ENCODE measurements around the gene CHST8. TPM values are rescaled to one million over a fixed set of nuclear protein-coding genes. Genes with fewer than 3 reads are reported as not detected.

CHST8 gene
- total and polyA plus RNA-seq, 2 experiments from 2014 or later = 9.3 to 38.2 TPM

DNA sequence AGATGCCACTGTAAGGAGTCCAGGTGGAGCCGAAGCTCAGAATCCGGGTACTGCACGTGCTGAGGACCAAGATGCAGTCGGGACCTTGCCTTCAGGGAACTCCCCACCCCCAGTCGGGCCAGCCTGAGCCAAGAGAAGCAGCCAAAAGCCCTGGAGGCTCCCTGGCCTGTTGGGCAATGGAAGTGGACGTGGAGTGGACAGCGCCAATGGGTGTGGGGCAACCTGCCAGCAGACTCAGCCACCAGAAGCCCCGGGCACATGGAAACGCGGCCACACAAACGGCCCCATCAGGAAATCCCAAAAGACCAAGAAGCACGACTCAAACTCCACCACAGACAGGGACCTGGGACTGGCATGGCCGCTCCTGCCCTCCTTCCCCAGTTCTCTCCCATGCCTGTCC lies 144.9 kb downstream of the CHST8 start:
- TF ChIP-seq, protein P1, sequence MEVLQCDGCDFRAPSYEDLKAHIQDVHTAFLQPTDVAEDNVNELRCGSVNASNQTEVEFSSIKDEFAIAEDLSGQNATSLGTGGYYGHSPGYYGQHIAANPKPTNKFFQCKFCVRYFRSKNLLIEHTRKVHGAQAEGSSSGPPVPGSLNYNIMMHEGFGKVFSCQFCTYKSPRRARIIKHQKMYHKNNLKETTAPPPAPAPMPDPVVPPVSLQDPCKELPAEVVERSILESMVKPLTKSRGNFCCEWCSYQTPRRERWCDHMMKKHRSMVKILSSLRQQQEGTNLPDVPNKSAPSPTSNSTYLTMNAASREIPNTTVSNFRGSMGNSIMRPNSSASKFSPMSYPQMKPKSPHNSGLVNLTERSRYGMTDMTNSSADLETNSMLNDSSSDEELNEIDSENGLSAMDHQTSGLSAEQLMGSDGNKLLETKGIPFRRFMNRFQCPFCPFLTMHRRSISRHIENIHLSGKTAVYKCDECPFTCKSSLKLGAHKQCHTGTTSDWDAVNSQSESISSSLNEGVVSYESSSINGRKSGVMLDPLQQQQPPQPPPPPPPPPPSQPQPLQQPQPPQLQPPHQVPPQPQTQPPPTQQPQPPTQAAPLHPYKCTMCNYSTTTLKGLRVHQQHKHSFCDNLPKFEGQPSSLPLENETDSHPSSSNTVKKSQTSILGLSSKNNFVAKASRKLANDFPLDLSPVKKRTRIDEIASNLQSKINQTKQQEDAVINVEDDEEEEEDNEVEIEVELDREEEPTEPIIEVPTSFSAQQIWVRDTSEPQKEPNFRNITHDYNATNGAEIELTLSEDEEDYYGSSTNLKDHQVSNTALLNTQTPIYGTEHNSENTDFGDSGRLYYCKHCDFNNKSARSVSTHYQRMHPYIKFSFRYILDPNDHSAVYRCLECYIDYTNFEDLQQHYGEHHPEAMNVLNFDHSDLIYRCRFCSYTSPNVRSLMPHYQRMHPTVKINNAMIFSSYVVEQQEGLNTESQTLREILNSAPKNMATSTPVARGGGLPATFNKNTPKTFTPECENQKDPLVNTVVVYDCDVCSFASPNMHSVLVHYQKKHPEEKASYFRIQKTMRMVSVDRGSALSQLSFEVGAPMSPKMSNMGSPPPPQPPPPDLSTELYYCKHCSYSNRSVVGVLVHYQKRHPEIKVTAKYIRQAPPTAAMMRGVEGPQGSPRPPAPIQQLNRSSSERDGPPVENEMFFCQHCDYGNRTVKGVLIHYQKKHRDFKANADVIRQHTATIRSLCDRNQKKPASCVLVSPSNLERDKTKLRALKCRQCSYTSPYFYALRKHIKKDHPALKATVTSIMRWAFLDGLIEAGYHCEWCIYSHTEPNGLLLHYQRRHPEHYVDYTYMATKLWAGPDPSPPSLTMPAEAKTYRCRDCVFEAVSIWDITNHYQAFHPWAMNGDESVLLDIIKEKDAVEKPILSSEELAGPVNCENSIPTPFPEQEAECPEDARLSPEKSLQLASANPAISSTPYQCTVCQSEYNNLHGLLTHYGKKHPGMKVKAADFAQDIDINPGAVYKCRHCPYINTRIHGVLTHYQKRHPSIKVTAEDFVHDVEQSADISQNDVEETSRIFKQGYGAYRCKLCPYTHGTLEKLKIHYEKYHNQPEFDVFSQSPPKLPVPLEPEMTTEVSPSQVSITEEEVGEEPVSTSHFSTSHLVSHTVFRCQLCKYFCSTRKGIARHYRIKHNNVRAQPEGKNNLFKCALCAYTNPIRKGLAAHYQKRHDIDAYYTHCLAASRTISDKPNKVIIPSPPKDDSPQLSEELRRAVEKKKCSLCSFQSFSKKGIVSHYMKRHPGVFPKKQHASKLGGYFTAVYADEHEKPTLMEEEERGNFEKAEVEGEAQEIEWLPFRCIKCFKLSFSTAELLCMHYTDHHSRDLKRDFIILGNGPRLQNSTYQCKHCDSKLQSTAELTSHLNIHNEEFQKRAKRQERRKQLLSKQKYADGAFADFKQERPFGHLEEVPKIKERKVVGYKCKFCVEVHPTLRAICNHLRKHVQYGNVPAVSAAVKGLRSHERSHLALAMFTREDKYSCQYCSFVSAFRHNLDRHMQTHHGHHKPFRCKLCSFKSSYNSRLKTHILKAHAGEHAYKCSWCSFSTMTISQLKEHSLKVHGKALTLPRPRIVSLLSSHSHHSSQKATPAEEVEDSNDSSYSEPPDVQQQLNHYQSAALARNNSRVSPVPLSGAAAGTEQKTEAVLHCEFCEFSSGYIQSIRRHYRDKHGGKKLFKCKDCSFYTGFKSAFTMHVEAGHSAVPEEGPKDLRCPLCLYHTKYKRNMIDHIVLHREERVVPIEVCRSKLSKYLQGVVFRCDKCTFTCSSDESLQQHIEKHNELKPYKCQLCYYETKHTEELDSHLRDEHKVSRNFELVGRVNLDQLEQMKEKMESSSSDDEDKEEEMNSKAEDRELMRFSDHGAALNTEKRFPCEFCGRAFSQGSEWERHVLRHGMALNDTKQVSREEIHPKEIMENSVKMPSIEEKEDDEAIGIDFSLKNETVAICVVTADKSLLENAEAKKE (CRISPR knock-in tag; IDR thresholded peaks at IDR 0.05) = no peak
- TF ChIP-seq, protein P2, sequence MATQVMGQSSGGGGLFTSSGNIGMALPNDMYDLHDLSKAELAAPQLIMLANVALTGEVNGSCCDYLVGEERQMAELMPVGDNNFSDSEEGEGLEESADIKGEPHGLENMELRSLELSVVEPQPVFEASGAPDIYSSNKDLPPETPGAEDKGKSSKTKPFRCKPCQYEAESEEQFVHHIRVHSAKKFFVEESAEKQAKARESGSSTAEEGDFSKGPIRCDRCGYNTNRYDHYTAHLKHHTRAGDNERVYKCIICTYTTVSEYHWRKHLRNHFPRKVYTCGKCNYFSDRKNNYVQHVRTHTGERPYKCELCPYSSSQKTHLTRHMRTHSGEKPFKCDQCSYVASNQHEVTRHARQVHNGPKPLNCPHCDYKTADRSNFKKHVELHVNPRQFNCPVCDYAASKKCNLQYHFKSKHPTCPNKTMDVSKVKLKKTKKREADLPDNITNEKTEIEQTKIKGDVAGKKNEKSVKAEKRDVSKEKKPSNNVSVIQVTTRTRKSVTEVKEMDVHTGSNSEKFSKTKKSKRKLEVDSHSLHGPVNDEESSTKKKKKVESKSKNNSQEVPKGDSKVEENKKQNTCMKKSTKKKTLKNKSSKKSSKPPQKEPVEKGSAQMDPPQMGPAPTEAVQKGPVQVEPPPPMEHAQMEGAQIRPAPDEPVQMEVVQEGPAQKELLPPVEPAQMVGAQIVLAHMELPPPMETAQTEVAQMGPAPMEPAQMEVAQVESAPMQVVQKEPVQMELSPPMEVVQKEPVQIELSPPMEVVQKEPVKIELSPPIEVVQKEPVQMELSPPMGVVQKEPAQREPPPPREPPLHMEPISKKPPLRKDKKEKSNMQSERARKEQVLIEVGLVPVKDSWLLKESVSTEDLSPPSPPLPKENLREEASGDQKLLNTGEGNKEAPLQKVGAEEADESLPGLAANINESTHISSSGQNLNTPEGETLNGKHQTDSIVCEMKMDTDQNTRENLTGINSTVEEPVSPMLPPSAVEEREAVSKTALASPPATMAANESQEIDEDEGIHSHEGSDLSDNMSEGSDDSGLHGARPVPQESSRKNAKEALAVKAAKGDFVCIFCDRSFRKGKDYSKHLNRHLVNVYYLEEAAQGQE (IDR thresholded peaks at IDR 0.05; ENCODE audit: unreplicated experiment) = no peak
- no peak for TF ChIP-seq POLR2AphosphoS5 (IDR thresholded peaks at IDR 0.05; ENCODE audit: low read depth)
- TF ChIP-seq CREB1 (CRISPR knock-in tag; IDR thresholded peaks at IDR 0.05; ENCODE audit: low read depth) = no peak
- TF ChIP-seq JUNB (IDR thresholded peaks at IDR 0.05; ENCODE audit: unreplicated experiment) = no peak
- no peak for TF ChIP-seq ZNF331 (CRISPR knock-in tag; IDR thresholded peaks at IDR 0.05; ENCODE audit: low read depth)
- no peak for TF ChIP-seq NANOG (IDR thresholded peaks at IDR 0.05; ENCODE audit: borderline replicate concordance)
- TF ChIP-seq, protein P3, sequence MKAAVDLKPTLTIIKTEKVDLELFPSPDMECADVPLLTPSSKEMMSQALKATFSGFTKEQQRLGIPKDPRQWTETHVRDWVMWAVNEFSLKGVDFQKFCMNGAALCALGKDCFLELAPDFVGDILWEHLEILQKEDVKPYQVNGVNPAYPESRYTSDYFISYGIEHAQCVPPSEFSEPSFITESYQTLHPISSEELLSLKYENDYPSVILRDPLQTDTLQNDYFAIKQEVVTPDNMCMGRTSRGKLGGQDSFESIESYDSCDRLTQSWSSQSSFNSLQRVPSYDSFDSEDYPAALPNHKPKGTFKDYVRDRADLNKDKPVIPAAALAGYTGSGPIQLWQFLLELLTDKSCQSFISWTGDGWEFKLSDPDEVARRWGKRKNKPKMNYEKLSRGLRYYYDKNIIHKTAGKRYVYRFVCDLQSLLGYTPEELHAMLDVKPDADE (IDR thresholded peaks at IDR 0.05) = no peak
- TF ChIP-seq EZH2phosphoT487 (IDR thresholded peaks at IDR 0.05; ENCODE audit: unreplicated experiment) = no peak
- TF ChIP-seq, protein P4, sequence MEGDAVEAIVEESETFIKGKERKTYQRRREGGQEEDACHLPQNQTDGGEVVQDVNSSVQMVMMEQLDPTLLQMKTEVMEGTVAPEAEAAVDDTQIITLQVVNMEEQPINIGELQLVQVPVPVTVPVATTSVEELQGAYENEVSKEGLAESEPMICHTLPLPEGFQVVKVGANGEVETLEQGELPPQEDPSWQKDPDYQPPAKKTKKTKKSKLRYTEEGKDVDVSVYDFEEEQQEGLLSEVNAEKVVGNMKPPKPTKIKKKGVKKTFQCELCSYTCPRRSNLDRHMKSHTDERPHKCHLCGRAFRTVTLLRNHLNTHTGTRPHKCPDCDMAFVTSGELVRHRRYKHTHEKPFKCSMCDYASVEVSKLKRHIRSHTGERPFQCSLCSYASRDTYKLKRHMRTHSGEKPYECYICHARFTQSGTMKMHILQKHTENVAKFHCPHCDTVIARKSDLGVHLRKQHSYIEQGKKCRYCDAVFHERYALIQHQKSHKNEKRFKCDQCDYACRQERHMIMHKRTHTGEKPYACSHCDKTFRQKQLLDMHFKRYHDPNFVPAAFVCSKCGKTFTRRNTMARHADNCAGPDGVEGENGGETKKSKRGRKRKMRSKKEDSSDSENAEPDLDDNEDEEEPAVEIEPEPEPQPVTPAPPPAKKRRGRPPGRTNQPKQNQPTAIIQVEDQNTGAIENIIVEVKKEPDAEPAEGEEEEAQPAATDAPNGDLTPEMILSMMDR (conservative IDR thresholded peaks at IDR 0.05; ENCODE audit: low read depth in 2 of 2) = no peak
- DNase-seq (ENCODE audit: low spot score) (no peak), ATAC-seq (no peak)
- H3K4me1 ChIP-seq (ENCODE audit: insufficient read depth) = peaks cover 7% of the 10 kb centered on the region; the same call in 1 of the 2 replicates
- Mint-ChIP-seq H3K27me3 (ENCODE audit: insufficient read depth, low read depth, poor library complexity) (peaks cover 7% of the 10 kb centered on the region), H3K4me1 (peaks cover 11% of the 10 kb centered on the region), H3K4me3 (no peak overlapping the region), H3K36me3 (ENCODE audit: low read depth) (no peaks in the 10 kb centered on the region), H3K9me3 (no peaks in the 10 kb centered on the region), H3K27ac (no peak overlapping the region)
- H3F3A ChIP-seq (replicated peaks; ENCODE audit: low read depth) = no peaks in the 10 kb centered on the region
- H3K4me3 ChIP-seq = no peak overlapping the region
- H3K9me2 ChIP-seq (ENCODE audit: insufficient read depth) = no peaks in the 10 kb centered on the region
- no peaks in the 10 kb centered on the region for H3K36me3 ChIP-seq (ENCODE audit: insufficient read depth)
- no peak overlapping the region for H2AFZ ChIP-seq
- no peak overlapping the region for H3K27ac ChIP-seq (ENCODE audit: low read depth)
- no peaks in the 10 kb centered on the region for H3K79me2 ChIP-seq (replicated peaks; ENCODE audit: insufficient read depth)
- H3K27me3 ChIP-seq (ENCODE audit: insufficient read depth) = no peaks in the 10 kb centered on the region
- H4K20me1 ChIP-seq (replicated peaks; ENCODE audit: insufficient read depth) = peaks cover 4% of the 10 kb centered on the region; the same call in 1 of the 2 replicates
- no peak overlapping the region for H3K4me2 ChIP-seq

All from GM23338 (cell line).